Measurements from ENCODE around the gene JAM3.

- TF ChIP-seq CREB1 (IDR thresholded peaks at IDR 0.05; ENCODE audit: low read depth) (no peak), EP300 (IDR thresholded peaks at IDR 0.05; ENCODE audit: borderline replicate concordance) (no peak), USF1 (IDR thresholded peaks at IDR 0.05) (no peak), NFIC (IDR thresholded peaks at IDR 0.05) (no peak)
Observed at GRCh38 chr11:134132808-134133207, 63.9 kb downstream of the JAM3 start.
